B cell (primary cell): ENCODE measurements around the gene DUXB. TPM values are rescaled to one million over a fixed set of nuclear protein-coding genes. Genes with fewer than 3 reads are reported as not detected.
A peak's percentile ranks its signal among the peaks of the same experiment; 100 is the strongest.

ENCODE experiments used
- ATAC-seq: fragments of 200-7000 bp; cut with Tn5 transposase; one replicate; pipeline ENCODE4 v1.10.0; 2021; ENCODE audit warnings: low read depth, mild to moderate bottlenecking, moderate number of reproducible peaks, moderate library complexity
- CTCF ChIA-PET: fragments of 350-600 bp; sonication (Branson Sonifier 250); formaldehyde crosslinking; loops from one replicate; lab custom pipeline; 2021; ENCODE audit warnings: antibody characterized with exemption, inconsistent platforms; lab: Charles Lee
- POLR2A ChIA-PET: fragments of 350-600 bp; sonication (Branson Sonifier 250); formaldehyde crosslinking; loops from one replicate; lab custom pipeline; 2021; ENCODE audit warnings: antibody characterized with exemption; lab: Charles Lee
- DNase-seq: peaks from one replicate; pipeline ENCODE4 v3.0.0; 2013
- H2AFZ ChIP-seq: 2 replicates; pipeline ENCODE4 v1.6.1; 2012; ENCODE audit warnings: mild to moderate bottlenecking, low read depth, low read length; ENCODE audit not compliant: insufficient read depth, poor library complexity, severe bottlenecking
- H3K27ac ChIP-seq, 2 donors: 1 replicate in 1 of 2; 2 replicates in 1 of 2; pipeline ENCODE4 v1.5.1; 2012 to 2013; ENCODE audit warnings: low read length in 2 of 2, mild to moderate bottlenecking in 2 of 2, moderate library complexity in 1 of 2
- H3K27me3 ChIP-seq, 4 experiments: fragments of 200-600 bp in 1 of 4; sonication (generic) in 1 of 4; replicated peaks in 1 of 4; 1 replicate in 2 of 4; 2 replicates in 2 of 4; pipeline versions ENCODE4 v1.6.1 to v1.7.0; 2013 to 2016; ENCODE audit warnings: low read length in 3 of 4, mild to moderate bottlenecking in 2 of 4, mixed read lengths in 1 of 4, moderate library complexity in 1 of 4; ENCODE audit not compliant: insufficient read depth in 4 of 4, control insufficient read depth in 3 of 4; ENCODE audit errors: control extremely low read depth in 1 of 4
- H3K36me3 ChIP-seq, 2 experiments: replicated peaks in 1 of 2; 1 replicate in 1 of 2; 2 replicates in 1 of 2; pipeline versions ENCODE4 v1.6.1 to v1.7.1; 2013; ENCODE audit warnings: low read length in 1 of 2; ENCODE audit not compliant: insufficient read depth in 2 of 2, control insufficient read depth in 1 of 2; ENCODE audit errors: control extremely low read depth in 1 of 2, extremely low read depth in 1 of 2
- H3K4me1 ChIP-seq, 2 donors: fragments of 200-600 bp in 1 of 2; sonication (generic) in 1 of 2; 1 replicate in 1 of 2; 2 replicates in 1 of 2; pipeline versions ENCODE4 v1.5.1 to v1.6.1; 2013 to 2017; ENCODE audit warnings: low read length in 2 of 2; ENCODE audit not compliant: control insufficient read depth in 2 of 2, insufficient read depth in 2 of 2
- H3K4me2 ChIP-seq: replicated peaks from 2 replicates; pipeline ENCODE3; 2012; ENCODE audit warnings: mild to moderate bottlenecking, low read depth, low read length; ENCODE audit not compliant: poor library complexity, severe bottlenecking
- H3K4me3 ChIP-seq, 5 experiments: fragments of 200-600 bp in 1 of 5; sonication (generic) in 1 of 5; 1 replicate in 3 of 5; 2 replicates in 2 of 5; pipeline versions ENCODE4 v1.5.1 to v1.7.0; 2011 to 2016; ENCODE audit warnings: low read length in 4 of 5, mild to moderate bottlenecking in 4 of 5, low read depth in 2 of 5, control low read depth in 1 of 5, moderate library complexity in 1 of 5; ENCODE audit not compliant: insufficient read depth in 1 of 5; ENCODE audit errors: control extremely low read depth in 1 of 5, extremely low read depth in 1 of 5
- H3K79me2 ChIP-seq: fragments of 200-600 bp; sonication (generic); one replicate; pipeline ENCODE4 v1.6.0; 2016; ENCODE audit warnings: low read length; ENCODE audit not compliant: control insufficient read depth, insufficient read depth
- H3K9ac ChIP-seq: fragments of 200-600 bp; sonication (generic); 2 replicates; pipeline ENCODE4 v1.6.1; 2017; ENCODE audit warnings: mild to moderate bottlenecking, low read length, moderate library complexity
- H3K9me3 ChIP-seq, 3 donors: one replicate each; pipeline versions ENCODE4 v1.6.1 to v1.7.1; 2013; ENCODE audit warnings: low read length in 2 of 3; ENCODE audit not compliant: control insufficient read depth in 2 of 3, insufficient read depth in 1 of 3; ENCODE audit errors: control extremely low read depth in 1 of 3
- H4K20me1 ChIP-seq: 2 replicates; pipeline ENCODE4 v1.6.0; 2012; ENCODE audit warnings: mild to moderate bottlenecking, low read length; ENCODE audit not compliant: insufficient read depth, control insufficient read depth, poor library complexity, severe bottlenecking
- H3K27ac Mint-ChIP-seq: one replicate; pipeline ENCODE4 v1.8.0; 2021; ENCODE audit warnings: mixed read lengths
- H3K27me3 Mint-ChIP-seq: one replicate; pipeline ENCODE4 v1.8.0; 2021; ENCODE audit warnings: mixed read lengths
- H3K4me1 Mint-ChIP-seq: one replicate; pipeline ENCODE4 v1.8.0; 2021; ENCODE audit warnings: mixed read lengths
- H3K4me3 Mint-ChIP-seq: one replicate; pipeline ENCODE4 v1.8.0; 2021; ENCODE audit warnings: mixed read lengths
- H3K9me3 Mint-ChIP-seq: one replicate; pipeline ENCODE4 v1.8.0; 2022; ENCODE audit warnings: mixed read lengths; ENCODE audit not compliant: insufficient read depth
- EZH2 ChIP-seq: IDR thresholded peaks from 2 replicates; pipeline ENCODE4 v1.6.1; 2012; ENCODE audit warnings: borderline replicate concordance, low read depth, mild to moderate bottlenecking, moderate library complexity, low read length; ENCODE audit not compliant: insufficient read depth, poor library complexity, severe bottlenecking
- WGBS: methylation state at CpG from one replicate; pipeline ENCODE4 v1.1.5; 2013; ENCODE audit warnings: missing lambda C conversion rate; ENCODE audit not compliant: insufficient coverage; 5-methylcytosine and 5-hydroxymethylcytosine counted together
- intact Hi-C: fragments of 100-400 bp; cut with micrococcal nuclease; formaldehyde crosslinking; loops from one replicate; pipeline ENCODE4 v1.10.0; 2022
- polyA plus RNA-seq: library from polyadenylated mRNA; depleted of rRNA; stranded (reverse); fragments of >200 nt; gene quantifications from 2 replicates; pipeline ENCODE4 v1.2.3, GENCODE V29; 2012
- small RNA-seq: library from RNA; depleted of rRNA; stranded (forward); fragments of <200 nt; gene quantifications from one replicate; pipeline ENCODE3, GENCODE V24; 2012; ENCODE audit warnings: low replicate concordance, low read depth; ENCODE audit not compliant: insufficient read length
- total RNA-seq, 2 donors: library from RNA; stranded (reverse); fragments of 120-200 nt in 1 of 2; gene quantifications; 1 replicate in 1 of 2; 2 replicates in 1 of 2; pipeline versions ENCODE4 v1.2.3 to v1.2.4, GENCODE V29; 2013 to 2022
- TF ChIP-seq, protein P1 (sequence below): fragments of 200-600 bp; IDR thresholded peaks from one replicate; pipeline ENCODE4 v1.8.0; 2022; ENCODE audit warnings: antibody characterized with exemption, mild to moderate bottlenecking

DUXB gene
- total and polyA plus RNA-seq, 2 donors (not counting 1 experiment from before 2014, with no cell fraction given): not detected

DNA sequence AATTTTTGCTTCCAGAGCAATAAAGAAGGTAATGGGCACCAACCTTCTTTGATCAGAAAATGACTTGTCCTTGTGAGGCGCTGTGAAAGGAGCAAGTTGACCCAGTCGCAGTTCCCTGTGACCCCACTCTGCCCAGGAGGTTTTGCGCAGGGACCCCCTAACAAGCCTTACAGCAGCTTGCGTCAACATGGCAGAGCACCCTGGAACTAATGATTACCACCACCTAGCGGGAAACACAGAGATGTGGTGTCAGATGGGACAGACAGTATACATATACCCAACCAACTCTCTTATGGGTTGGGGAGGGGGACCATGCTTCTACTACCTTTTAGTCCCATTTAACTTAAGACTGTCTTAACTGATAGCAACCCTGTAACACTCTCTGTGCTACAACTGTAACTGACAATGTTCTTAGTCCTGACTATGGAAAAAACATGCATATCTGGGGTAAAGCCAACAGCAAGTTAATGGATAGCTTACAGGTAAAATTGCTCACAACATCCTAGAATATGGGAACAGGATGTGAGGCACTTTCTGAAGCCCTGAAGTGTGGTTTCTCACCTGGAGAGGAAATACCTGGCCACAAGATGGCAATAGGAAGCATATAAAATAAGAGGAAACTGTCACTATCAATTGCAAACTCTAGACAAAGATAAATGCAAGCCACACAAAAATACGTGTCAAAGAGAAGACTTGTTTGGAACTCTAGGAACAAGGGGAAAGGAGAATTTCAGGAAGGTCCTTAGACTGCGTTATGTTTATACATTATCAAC lies 56.8 kb downstream of the DUXB start:
- Histone ChIP-seq H2AFZ (no peak overlapping the region), H3K4me2 (no peak overlapping the region), H3K79me2 (peaks cover 86% of the 10 kb centered on the region), H3K27me3 (no peaks in the 10 kb centered on the region), H3K36me3 (peaks cover 21 to 58% of the 10 kb centered on the region in 2 experiments), H3K9me3 (no peaks in the 10 kb centered on the region), H3K9ac (no peak overlapping the region), H3K4me1 (peaks cover 26 to 27% of the 10 kb centered on the region in 2 donors), H4K20me1 (peaks cover 59% of the 10 kb centered on the region), H3K27ac (no peak overlapping the region), H3K4me3 (no peak overlapping the region)
- no peak for TF ChIP-seq EZH2
- TF ChIP-seq, protein P1, sequence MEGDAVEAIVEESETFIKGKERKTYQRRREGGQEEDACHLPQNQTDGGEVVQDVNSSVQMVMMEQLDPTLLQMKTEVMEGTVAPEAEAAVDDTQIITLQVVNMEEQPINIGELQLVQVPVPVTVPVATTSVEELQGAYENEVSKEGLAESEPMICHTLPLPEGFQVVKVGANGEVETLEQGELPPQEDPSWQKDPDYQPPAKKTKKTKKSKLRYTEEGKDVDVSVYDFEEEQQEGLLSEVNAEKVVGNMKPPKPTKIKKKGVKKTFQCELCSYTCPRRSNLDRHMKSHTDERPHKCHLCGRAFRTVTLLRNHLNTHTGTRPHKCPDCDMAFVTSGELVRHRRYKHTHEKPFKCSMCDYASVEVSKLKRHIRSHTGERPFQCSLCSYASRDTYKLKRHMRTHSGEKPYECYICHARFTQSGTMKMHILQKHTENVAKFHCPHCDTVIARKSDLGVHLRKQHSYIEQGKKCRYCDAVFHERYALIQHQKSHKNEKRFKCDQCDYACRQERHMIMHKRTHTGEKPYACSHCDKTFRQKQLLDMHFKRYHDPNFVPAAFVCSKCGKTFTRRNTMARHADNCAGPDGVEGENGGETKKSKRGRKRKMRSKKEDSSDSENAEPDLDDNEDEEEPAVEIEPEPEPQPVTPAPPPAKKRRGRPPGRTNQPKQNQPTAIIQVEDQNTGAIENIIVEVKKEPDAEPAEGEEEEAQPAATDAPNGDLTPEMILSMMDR: no peak
- H3K27ac Mint-ChIP-seq: peak overlapping the region; percentile 23
- ATAC-seq (no peak), DNase-seq (peak; percentile 40)
- no peaks in the 10 kb centered on the region for H3K27me3 Mint-ChIP-seq
- POLR2A ChIA-PET: interaction anchor here (1.0 kb wide), 1 partner anchor 22 kb away, joined by 3 read pairs; the partner anchor contains the start of gene ADAT1
- peak overlapping the region; percentile 49 for H3K4me3 Mint-ChIP-seq
- intact Hi-C loops: loop anchor here (5.0 kb wide), 2 partner anchors 262 to 977 kb away; partner anchors contain the start of gene RFWD3
- CTCF ChIA-PET: interaction anchor here (1.4 kb wide), 1 partner anchor 119 kb away, joined by 4 read pairs; no protein-coding TSS in a partner anchor
- H3K4me1 Mint-ChIP-seq: peaks cover 29% of the 10 kb centered on the region
- H3K9me3 Mint-ChIP-seq: no peaks in the 10 kb centered on the region
- 93% methylated on average over 2 of the region's 7 CpGs for WGBS

Small RNAs within 50 kb of the gene (small RNA-seq; reads per million reads assigned to genes)
- gene RN7SL520P: not detected

Other genes with a start within 250 kb of the DUXB start
- 37.9 and 45.6 TPM in 2 replicates for gene TMEM170A, start 236.8 kb downstream of the DUXB start, total RNA-seq
- gene TMEM170A, start 236.8 kb downstream of the DUXB start, polyA plus RNA-seq: 21.8 and 41.9 TPM in 2 replicates
- 0.07 and 0.17 TPM in 2 replicates for gene CHST6, start 206.0 kb downstream of the DUXB start, total RNA-seq
- 0.01 TPM in 1 of 2 replicates, not detected in the other for gene CHST6, start 206.0 kb downstream of the DUXB start, polyA plus RNA-seq
- gene CHST5, start 165.4 kb downstream of the DUXB start, total RNA-seq: 0.56 and 0.99 TPM in 2 replicates
- gene CHST5, start 165.4 kb downstream of the DUXB start, polyA plus RNA-seq: not detected in 2 replicates
- 4.7 and 6.0 TPM in 2 replicates for gene TMEM231, start 145.2 kb downstream of the DUXB start, total RNA-seq
- gene TMEM231, start 145.2 kb downstream of the DUXB start, polyA plus RNA-seq: 4.2 and 4.4 TPM in 2 replicates
- 84.8 and 84.9 TPM in 2 replicates for gene GABARAPL2, start 135.1 kb downstream of the DUXB start, total RNA-seq
- 73.0 and 107 TPM in 2 replicates for gene GABARAPL2, start 135.1 kb downstream of the DUXB start, polyA plus RNA-seq
- 71.2 and 75.2 TPM in 2 replicates for gene ADAT1, start 78.2 kb downstream of the DUXB start, total RNA-seq
- 28.4 and 31.7 TPM in 2 replicates for gene ADAT1, start 78.2 kb downstream of the DUXB start, polyA plus RNA-seq
- 102 and 114 TPM in 2 replicates for gene KARS1, start 53.8 kb downstream of the DUXB start, total RNA-seq
- 70.7 and 72.4 TPM in 2 replicates for gene KARS1, start 53.8 kb downstream of the DUXB start, polyA plus RNA-seq
- gene TERF2IP, start 53.7 kb downstream of the DUXB start, total RNA-seq: 74.6 and 75.2 TPM in 2 replicates
- gene TERF2IP, start 53.7 kb downstream of the DUXB start, polyA plus RNA-seq: 63.1 and 91.1 TPM in 2 replicates
- not detected in 2 replicates for gene CPHXL2, start 24.5 kb downstream of the DUXB start, total RNA-seq
- not detected in 2 replicates for gene CPHXL2, start 24.5 kb downstream of the DUXB start, polyA plus RNA-seq
- not detected in 2 replicates for gene CPHXL, start 25.0 kb upstream of the DUXB start, total RNA-seq
- gene CPHXL, start 25.0 kb upstream of the DUXB start, polyA plus RNA-seq: not detected in 2 replicates